CD4-positive, alpha-beta T cell treated with Interleukin-15 for 4 hours (primary cell): Measurements from ENCODE around the gene TMBIM1.

ENCODE experiments used
- DNase-seq: peaks from one replicate; pipeline ENCODE4 v3.0.0-alpha.2; 2020; ENCODE audit warnings: low spot score

Gene TMBIM1

GRCh38 chr2:218292048-218293014 is at the start of gene TMBIM1:
Gene TMBIM1, minus strand, starts transcription at chr2:218292503. Its CDS starts 10,362 bp downstream, at chr2:218282141.
- DNase-seq, result peak; percentile 84

- DNase-seq, result no peak
Measured at GRCh38 chr2:218341381-218341780, 49.1 kb upstream of the TMBIM1 start.

- no peak for DNase-seq
Measured at GRCh38 chr2:218340656-218341055, 48.4 kb upstream of the TMBIM1 start.

GRCh38 chr2:218334531-218334930 is 42.2 kb upstream of the TMBIM1 start:
- DNase-seq, result no peak

- no peak for DNase-seq
Measured at GRCh38 chr2:218332920-218333645, 40.8 kb upstream of the TMBIM1 start.

GRCh38 chr2:218332288-218332687 is 40.0 kb upstream of the TMBIM1 start:
- DNase-seq, result no peak

- DNase-seq, result no peak
Measured at GRCh38 chr2:218331745-218332144, 39.4 kb upstream of the TMBIM1 start.

GRCh38 chr2:218329826-218330593 is 37.7 kb upstream of the TMBIM1 start:
- no peak for DNase-seq

- DNase-seq, result no peak
Measured at GRCh38 chr2:218329027-218329825, 36.9 kb upstream of the TMBIM1 start.

GRCh38 chr2:218328294-218328693 is 36.0 kb upstream of the TMBIM1 start:
- DNase-seq, result no peak

GRCh38 chr2:218327451-218328210 is 35.3 kb upstream of the TMBIM1 start:
- no peak for DNase-seq

- DNase-seq, result no peak
Measured at GRCh38 chr2:218326315-218326714, 34.0 kb upstream of the TMBIM1 start.

- DNase-seq, result no peak
Measured at GRCh38 chr2:218325566-218326160, 33.4 kb upstream of the TMBIM1 start.

- DNase-seq, result no peak
Measured at GRCh38 chr2:218323526-218324472, 31.5 kb upstream of the TMBIM1 start.

- peak; percentile 19 for DNase-seq
Measured at GRCh38 chr2:218322768-218323525, 30.6 kb upstream of the TMBIM1 start.

- DNase-seq, result no peak
Measured at GRCh38 chr2:218320704-218321336, 28.5 kb upstream of the TMBIM1 start.

GRCh38 chr2:218319813-218320365 is 27.6 kb upstream of the TMBIM1 start:
- no peak for DNase-seq
